GM18519 (cell line): ENCODE data around the gene MRTFB.
"Not testable (repeated sequence)": the region's sequence is repeated elsewhere in the genome, so short reads cannot be mapped to it uniquely, and the experiment has no call there.

Experiments used
- ATAC-seq: cut with Tn5 transposase; IDR thresholded peaks from one replicate; pipeline ENCODE4 v1.9.1; 2021; ENCODE audit warnings: mild to moderate bottlenecking, moderate library complexity; ENCODE audit not compliant: unreplicated experiment, low FRiP score

Gene MRTFB

GRCh38 chr16:14070877-14071575 lies at the start of gene MRTFB:
Gene MRTFB, plus strand, starts transcription at chr16:14071319. Its CDS starts 69,288 bp downstream, at chr16:14140607.
- no peak for ATAC-seq

GRCh38 chr16:14023526-14023925 lies 47.6 kb upstream of the MRTFB start:
- ATAC-seq, result not testable (repeated sequence)

- ATAC-seq, result no peak
These were observed 46.8 kb upstream of the MRTFB start for GRCh38 chr16:14024283-14024682.

DNA sequence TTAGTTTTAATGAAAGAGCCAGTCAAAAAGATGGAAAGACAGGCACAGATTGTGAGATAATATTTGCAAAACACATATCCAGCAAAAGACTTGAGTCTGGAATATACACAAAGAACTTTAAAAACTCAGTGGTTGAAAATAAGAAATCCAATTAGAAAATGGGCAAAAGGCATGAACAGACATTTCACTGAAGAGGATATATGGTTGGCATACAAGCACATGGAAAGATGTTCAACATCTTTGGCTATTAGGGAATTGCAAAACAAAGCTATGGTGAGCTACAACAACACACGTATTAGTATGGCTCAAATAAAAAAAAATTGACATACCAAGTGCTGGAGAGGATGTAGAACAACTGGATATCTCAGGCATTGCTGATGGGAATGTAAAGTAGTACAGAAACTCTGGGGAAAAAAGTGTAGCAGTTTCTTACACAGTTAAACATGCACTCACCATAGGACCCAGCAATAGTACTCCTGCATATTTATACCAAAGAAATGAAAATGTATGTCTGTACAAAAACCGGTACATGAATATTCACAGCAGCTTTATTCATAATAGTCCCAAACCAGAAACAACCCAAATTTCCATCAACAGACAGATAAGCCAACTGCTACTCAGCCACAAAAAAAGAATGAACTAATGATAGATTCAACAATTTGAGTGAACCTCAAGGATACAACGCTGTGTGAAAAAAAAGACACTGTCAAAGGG lies 44.4 kb upstream of the MRTFB start:
- no peak for ATAC-seq

DNA sequence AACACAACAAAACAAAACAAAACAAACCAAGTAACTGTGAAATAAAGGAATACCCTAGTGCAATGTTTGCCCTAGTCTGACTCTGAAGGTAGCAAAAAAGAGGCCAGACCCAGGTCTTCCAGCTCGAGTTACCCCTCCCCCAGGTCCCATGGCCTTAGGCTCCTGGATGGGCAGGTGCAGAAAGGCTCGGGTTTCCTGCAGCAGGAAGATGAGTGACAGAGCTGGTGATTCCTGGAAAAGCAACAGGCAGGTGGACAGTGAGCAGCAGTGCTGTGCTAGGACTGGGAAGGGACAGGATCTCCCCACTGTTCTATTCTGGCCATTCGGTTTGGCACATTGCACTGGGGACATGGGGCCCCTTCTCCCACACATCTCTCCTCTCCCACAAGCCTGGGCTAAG lies 42.9 kb upstream of the MRTFB start:
- no peak for ATAC-seq

- ATAC-seq, result no peak
These were observed 41.5 kb upstream of the MRTFB start for GRCh38 chr16:14029658-14030057.

DNA sequence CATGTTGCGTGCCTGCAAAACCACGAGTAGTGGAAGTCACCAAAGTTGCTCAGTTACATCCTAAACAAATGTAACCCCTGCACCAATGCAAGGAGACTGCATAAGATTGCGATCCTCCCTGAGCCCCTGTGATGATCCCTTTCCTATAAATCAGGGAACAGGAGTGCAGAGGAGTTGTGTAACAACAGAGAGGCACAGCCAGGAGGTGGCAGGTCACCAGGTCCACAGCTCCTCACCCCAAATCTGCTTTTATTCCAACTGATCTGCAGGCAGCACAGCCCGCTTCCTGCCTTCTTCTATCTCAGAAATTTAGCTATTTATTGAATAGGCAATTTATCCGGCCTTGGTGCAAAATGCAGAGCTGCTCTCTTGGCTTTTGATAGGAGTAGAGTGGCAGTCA lies 36.0 kb upstream of the MRTFB start:
- ATAC-seq, result no peak

DNA sequence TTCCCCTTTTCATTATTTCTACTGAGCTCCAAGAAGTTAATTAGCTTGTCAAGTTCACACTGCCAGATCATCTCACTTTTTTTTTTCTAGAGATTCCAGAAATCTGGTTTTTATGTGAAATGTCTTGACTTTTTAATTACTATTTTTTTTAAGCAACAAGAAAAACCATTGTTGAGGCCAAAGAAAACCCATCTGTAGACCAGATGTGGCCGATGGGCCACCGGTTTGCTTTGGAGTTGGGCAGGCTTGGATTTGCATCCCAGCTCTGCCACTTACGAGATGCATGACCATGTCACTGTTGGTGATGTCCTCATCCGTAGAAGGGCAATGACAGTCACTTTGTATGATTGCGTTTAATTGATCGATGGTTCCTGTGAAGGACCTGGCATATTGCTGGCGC lies 34.2 kb upstream of the MRTFB start:
- no peak for ATAC-seq

GRCh38 chr16:14037960-14038359 lies 33.2 kb upstream of the MRTFB start:
- ATAC-seq, result no peak

DNA sequence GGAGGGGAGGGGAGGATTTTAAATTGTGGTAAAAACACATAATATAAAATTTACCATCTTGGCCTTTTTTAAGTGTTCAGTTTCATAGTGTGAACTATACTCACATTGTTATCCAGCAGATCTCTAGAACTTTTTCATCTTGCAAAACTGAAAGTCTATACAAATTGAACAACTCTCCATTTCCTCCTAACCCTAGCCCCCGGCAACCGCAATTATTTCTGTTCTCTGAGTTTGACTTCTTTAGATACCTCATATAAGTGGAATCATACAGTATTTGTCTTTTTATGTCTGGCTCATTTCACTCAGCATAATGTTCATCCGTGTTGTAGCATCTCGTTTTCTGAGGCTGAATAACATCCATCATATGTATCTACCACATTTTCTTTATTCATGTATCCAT lies 30.0 kb upstream of the MRTFB start:
- ATAC-seq, result no peak

DNA sequence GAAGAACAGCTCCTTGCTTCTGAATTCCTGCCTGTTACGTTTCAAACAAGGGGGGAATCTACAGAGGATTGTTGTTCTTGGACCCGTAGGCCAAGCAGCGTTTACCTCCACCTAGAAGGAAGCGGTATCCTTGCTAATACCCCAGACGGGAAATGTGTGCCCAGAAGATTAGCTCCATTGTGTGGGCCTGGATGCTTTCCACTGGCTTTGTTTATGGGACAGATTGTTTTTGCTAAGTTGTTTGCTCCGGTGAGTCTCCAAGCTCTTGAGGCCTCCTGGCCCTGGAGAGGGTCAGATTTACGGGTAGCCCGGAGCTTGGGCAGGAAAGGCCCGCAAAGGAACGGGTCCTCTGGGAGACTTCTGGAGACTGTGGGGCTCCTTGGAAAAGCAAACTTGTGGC lies 28.4 kb upstream of the MRTFB start:
- no peak for ATAC-seq

- no peak for ATAC-seq
These were observed 27.8 kb upstream of the MRTFB start for GRCh38 chr16:14043278-14043677.

DNA sequence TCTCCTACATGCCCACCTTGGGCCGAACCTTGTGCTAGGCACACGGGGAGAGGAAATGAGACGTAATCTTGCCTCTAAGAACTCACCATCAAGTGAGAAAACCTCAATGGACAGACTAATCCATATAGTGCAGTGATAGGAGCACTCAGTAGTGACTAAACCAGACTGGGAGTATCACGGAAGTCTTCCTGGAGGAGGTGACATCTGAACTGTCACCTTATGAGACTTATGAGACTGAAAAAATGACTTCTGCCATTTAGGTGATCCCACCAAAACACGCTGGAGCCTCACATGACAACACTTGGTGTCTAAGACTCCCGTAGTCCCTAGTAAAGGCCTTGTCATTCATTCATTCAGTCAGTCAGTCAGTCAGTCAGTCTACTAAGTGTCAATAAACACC lies 27.3 kb upstream of the MRTFB start:
- no peak for ATAC-seq

- ATAC-seq, result not testable (repeated sequence)
These were observed 23.8 kb upstream of the MRTFB start for GRCh38 chr16:14047121-14047859.

DNA sequence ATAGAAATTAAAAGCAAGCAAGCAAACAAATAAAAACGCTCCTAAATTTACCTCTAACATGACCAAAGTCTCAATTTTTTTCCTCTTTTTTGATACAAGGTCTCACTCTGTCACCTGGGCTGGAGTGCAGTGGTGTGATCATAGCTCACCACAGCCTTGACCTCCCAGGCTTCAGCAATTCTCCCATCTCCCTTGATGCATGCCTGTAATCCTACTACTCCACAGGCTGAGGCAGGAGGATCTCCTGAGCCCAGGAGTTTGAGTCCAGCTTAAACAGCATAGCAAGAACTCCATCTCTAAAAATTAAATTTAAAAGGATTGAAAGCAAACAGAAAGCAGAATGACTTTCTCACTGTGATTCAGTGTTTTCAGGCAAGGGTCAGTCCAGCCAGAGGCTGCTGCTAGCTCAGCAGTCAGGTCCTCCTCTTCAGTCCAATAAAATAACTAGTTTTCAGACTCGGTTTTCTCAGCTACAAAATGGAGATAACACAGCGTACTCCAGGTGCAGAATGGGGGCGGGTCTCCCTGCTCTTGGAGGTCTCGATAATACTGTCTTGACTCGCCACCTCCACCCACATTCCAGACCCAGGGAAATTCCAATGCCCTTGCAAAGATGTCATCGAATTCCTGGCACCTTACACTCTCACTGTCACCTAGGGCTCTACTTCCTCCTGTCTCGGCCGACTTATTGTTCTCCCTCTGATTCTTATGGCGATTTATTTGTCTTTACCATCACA lies 20.7 kb upstream of the MRTFB start:
- no peak for ATAC-seq

GRCh38 chr16:14051103-14051729 lies 19.9 kb upstream of the MRTFB start:
- ATAC-seq, result no peak

DNA sequence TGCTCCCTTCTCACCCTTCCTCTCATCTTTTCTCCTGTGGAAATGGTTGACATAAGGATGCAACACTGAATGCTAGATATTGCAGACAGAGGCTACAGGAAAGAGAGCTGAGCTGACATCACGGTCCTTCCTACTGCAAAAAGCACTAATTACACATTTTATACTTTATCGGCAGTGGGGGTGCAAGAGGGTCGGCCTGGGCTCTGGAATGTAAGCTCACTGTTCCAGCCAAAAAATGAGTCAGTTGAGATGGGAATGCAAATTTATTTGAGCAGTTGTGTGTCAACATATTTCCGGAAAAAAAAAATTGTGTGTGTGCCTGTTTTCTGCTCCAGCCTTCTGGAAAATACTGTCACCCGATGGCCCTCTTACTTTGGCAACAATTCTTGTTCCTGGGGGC lies 14.1 kb upstream of the MRTFB start:
- ATAC-seq, result no peak

DNA sequence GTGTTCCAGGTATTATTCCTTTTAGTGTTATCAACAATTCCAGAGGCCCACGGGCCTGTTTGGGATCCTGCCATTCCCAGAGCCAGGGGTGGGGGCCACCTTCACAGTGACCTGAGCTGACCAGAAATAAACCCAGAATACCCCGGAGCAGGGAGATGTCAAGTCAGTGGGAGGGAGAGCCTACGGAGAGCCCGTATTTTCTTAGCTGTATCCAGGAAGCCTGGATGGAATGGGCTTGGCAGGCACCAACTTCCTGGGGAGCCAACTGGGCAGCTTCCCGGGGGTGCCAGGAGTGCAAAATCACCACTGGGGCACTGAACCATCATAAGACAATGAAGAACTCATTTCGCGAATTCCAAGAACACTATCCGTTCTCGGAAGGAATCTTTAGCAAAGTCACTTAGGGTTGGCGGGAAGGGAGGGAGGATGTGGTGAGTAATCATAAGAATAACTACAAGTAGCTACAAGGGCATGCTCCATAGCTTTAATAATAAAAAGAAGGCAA lies 13.2 kb upstream of the MRTFB start:
- no peak for ATAC-seq

GRCh38 chr16:14061732-14062259 lies 9.3 kb upstream of the MRTFB start:
- ATAC-seq, result no peak

DNA sequence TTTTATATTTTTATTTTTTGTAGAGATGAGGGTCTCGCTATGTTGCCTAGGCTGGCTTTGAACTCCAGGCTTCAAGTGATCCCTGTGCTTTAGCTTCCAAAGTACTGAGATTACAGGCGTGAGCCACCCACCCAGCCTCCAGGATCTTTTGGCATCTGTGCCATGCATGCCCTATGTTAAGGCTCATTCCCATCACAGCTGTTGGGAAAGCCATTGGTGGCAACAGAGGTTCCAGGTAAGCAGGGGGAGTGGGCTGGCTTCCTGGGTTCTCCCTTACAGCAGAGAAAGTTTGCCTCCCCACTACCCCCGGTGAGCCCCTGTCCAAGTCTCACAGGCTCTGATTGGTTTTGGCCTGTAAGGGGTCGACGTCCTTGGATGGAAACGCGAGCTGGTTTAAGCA lies 8.9 kb upstream of the MRTFB start:
- ATAC-seq, result no peak
